Measurements from ENCODE around the gene F11. TPM values are rescaled to one million over a fixed set of nuclear protein-coding genes. Genes with fewer than 3 reads are reported as not detected.
"Not testable (repeated sequence)": the region's sequence is repeated elsewhere in the genome, so short reads cannot be mapped to it uniquely, and the experiment has no call there.

The F11 gene
- polyA plus RNA-seq, 1 experiment = not detected

GRCh38 chr4:186304866-186305505 is 39.0 kb downstream of the F11 start:
- ChIA-PET POLR2A (no interaction called here), CTCF (no interaction called here)
- Histone ChIP-seq H3K27me3 (ENCODE audit: control insufficient read depth, insufficient read depth, low read length) (no peaks in the 10 kb centered on the region), H3K36me3 (ENCODE audit: control insufficient read depth, insufficient read depth, low read length) (no peaks in the 10 kb centered on the region), H3K4me3 (ENCODE audit: low read depth, low read length) (no peak overlapping the region)
- no peak for DNase-seq (ENCODE audit: low read depth)
- TF ChIP-seq CTCF (IDR thresholded peaks at IDR 0.05; ENCODE audit: insufficient read depth, low read depth, low read length) = no peak

GRCh38 chr4:186307497-186307896 is 41.5 kb downstream of the F11 start:
- DNase-seq (ENCODE audit: low read depth) = no peak
- Histone ChIP-seq H3K4me3 (ENCODE audit: low read depth, low read length) (no peak overlapping the region), H3K27me3 (ENCODE audit: control insufficient read depth, insufficient read depth, low read length) (no peaks in the 10 kb centered on the region), H3K36me3 (ENCODE audit: control insufficient read depth, insufficient read depth, low read length) (no peaks in the 10 kb centered on the region)
- CTCF ChIA-PET = interaction anchor here (0.6 kb wide), 1 partner anchor 9 kb away, joined by 3 read pairs; no protein-coding TSS in a partner anchor
- TF ChIP-seq CTCF (IDR thresholded peaks at IDR 0.05; ENCODE audit: insufficient read depth, low read depth, low read length) = no peak
- POLR2A ChIA-PET = no interaction called here

- no peak for DNase-seq (ENCODE audit: low read depth)
- no peak for TF ChIP-seq CTCF (IDR thresholded peaks at IDR 0.05; ENCODE audit: insufficient read depth, low read depth, low read length)
- no peaks in the 10 kb centered on the region for H3K27me3 ChIP-seq (ENCODE audit: control insufficient read depth, insufficient read depth, low read length)
- no peaks in the 10 kb centered on the region for H3K36me3 ChIP-seq (ENCODE audit: control insufficient read depth, insufficient read depth, low read length)
- no peak overlapping the region for H3K4me3 ChIP-seq (ENCODE audit: low read depth, low read length)
- CTCF ChIA-PET = no interaction called here
- POLR2A ChIA-PET = no interaction called here
These were observed 41.9 kb downstream of the F11 start for GRCh38 chr4:186307916-186308315.

GRCh38 chr4:186318481-186318880 is 52.5 kb downstream of the F11 start:
- no peak for TF ChIP-seq CTCF (IDR thresholded peaks at IDR 0.05; ENCODE audit: insufficient read depth, low read depth, low read length)
- no peak overlapping the region for H3K4me3 ChIP-seq (ENCODE audit: low read depth, low read length)
- DNase-seq (ENCODE audit: low read depth) = no peak
- ChIA-PET CTCF (no interaction called here), POLR2A (no interaction called here)
- H3K27me3 ChIP-seq (ENCODE audit: control insufficient read depth, insufficient read depth, low read length) = no peaks in the 10 kb centered on the region
- no peaks in the 10 kb centered on the region for H3K36me3 ChIP-seq (ENCODE audit: control insufficient read depth, insufficient read depth, low read length)

- CTCF ChIA-PET; DNase-seq (ENCODE audit: low read depth); POLR2A ChIA-PET: not testable (repeated sequence)
These were observed 58.7 kb downstream of the F11 start for GRCh38 chr4:186324660-186325059.

GRCh38 chr4:186326391-186326790 is 60.4 kb downstream of the F11 start:
- CTCF ChIA-PET = no interaction called here
- POLR2A ChIA-PET = no interaction called here
- no peaks in the 10 kb centered on the region for H3K27me3 ChIP-seq (ENCODE audit: control insufficient read depth, insufficient read depth, low read length)
- H3K36me3 ChIP-seq (ENCODE audit: control insufficient read depth, insufficient read depth, low read length) = no peaks in the 10 kb centered on the region
- no peak overlapping the region for H3K4me3 ChIP-seq (ENCODE audit: low read depth, low read length)
- no peak for DNase-seq (ENCODE audit: low read depth)
- TF ChIP-seq CTCF (IDR thresholded peaks at IDR 0.05; ENCODE audit: insufficient read depth, low read depth, low read length) = no peak

More at GRCh38 chr4:186324660-186325059, 58.7 kb downstream of the F11 start:
- H3K4me3 ChIP-seq (ENCODE audit: low read depth, low read length); H3K27me3 ChIP-seq (ENCODE audit: control insufficient read depth, insufficient read depth, low read length); H3K36me3 ChIP-seq (ENCODE audit: control insufficient read depth, insufficient read depth, low read length): not testable (repeated sequence)
